Calu3 (cell line): ENCODE measurements around the gene KREMEN1. TPM values are rescaled to one million over a fixed set of nuclear protein-coding genes. Genes with fewer than 3 reads are reported as not detected.

Source experiments
- BruUV-seq: library from RNA; stranded (reverse); fragments of 400-500 nt; replicated peaks from 2 replicates; lab custom pipeline; 2021; lab: Mats Ljungman, UMichigan
- CTCF ChIA-PET: fragments of 300-600 bp; sonication (Branson Sonifier 250); formaldehyde crosslinking; loops from one replicate; lab custom pipeline; 2022; ENCODE audit warnings: antibody characterized with exemption; lab: Charles Lee
- DNase-seq: peaks from one replicate; pipeline ENCODE4 v3.0.0; 2022
- H3K27ac Mint-ChIP-seq: one replicate; pipeline ENCODE4 v1.8.0; 2022; ENCODE audit warnings: mixed read lengths; ENCODE audit not compliant: unreplicated experiment
- H3K27me3 Mint-ChIP-seq: one replicate; pipeline ENCODE4 v1.8.0; 2022; ENCODE audit warnings: mixed read lengths; ENCODE audit not compliant: unreplicated experiment
- H3K36me3 Mint-ChIP-seq: one replicate; pipeline ENCODE4 v1.8.0; 2022; ENCODE audit warnings: mild to moderate bottlenecking, moderate library complexity, mixed read lengths; ENCODE audit not compliant: insufficient read depth, unreplicated experiment
- H3K4me1 Mint-ChIP-seq: one replicate; pipeline ENCODE4 v1.8.0; 2022; ENCODE audit warnings: mild to moderate bottlenecking, low read depth, mixed read lengths; ENCODE audit not compliant: unreplicated experiment
- H3K4me3 Mint-ChIP-seq: one replicate; pipeline ENCODE4 v1.8.0; 2022; ENCODE audit warnings: mild to moderate bottlenecking, low read depth, moderate library complexity, mixed read lengths; ENCODE audit not compliant: unreplicated experiment
- H3K9me3 Mint-ChIP-seq: one replicate; pipeline ENCODE4 v1.8.0; 2022; ENCODE audit warnings: low read depth, mixed read lengths; ENCODE audit not compliant: unreplicated experiment
- intact Hi-C: fragments of 100-400 bp; cut with micrococcal nuclease; formaldehyde crosslinking; loops from one replicate; pipeline ENCODE4 v1.10.0; 2022; ENCODE audit not compliant: unreplicated experiment
- total RNA-seq: library from RNA; stranded (reverse); gene quantifications from 2 replicates; pipeline ENCODE4 v1.2.3, GENCODE V29; 2022
- TF ChIP-seq, protein P1 (sequence below): fragments of 200-600 bp; IDR thresholded peaks from one replicate; pipeline ENCODE4 v1.8.0; 2022; ENCODE audit warnings: antibody characterized with exemption; ENCODE audit not compliant: unreplicated experiment

Gene KREMEN1
- total RNA-seq, 1 experiment from 2014 or later, result 2.8 TPM

DNA sequence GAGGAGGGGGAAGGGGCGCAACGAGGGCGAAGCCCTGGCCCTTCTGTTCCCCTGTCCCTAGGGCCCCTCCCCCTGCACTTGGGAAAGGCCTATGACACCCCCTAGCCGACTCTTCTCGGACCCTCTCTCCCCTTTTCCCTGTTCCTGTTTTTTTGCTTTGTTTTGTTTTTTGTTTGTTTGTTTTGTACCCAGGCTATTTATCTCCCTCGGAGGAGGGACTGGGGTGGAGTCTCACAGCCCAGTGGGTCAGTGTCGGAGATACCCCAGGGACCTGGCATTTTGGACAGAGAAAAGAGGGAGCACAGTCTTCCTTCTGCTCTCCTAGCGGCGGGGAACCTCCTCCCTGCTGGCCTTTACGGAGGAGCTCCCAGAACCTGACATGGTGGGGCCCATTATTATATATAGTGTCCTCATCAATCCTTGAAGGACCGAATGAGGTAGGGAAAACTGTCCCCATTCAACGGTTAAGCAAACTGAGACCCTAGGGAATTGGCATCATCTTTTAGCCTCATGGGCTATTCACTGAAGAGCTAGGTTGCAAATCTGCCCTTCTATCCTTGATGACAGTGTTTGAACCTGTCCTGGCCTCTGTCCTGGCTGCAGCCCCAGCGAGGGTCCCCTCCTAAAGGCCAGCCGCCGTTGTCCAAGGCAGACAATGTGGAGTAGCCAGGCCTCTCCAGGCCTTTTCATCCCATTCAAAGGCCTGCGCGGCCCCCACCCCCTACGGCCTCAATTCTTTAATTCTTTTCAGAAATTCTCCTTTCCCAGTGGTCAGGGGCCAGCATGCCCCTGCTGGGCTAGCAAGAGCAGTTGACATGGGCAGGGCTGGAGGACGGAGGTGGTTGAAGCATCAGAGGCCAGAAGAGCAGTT lies 133.8 kb downstream of the KREMEN1 start:
- no peak for DNase-seq
- intact Hi-C loops, result no loop called here
- no peaks in the 10 kb centered on the region for H3K4me1 Mint-ChIP-seq
- H3K27me3 Mint-ChIP-seq, result peaks cover 80% of the 10 kb centered on the region
- no peaks in the 10 kb centered on the region for H3K9me3 Mint-ChIP-seq
- peaks cover 6% of the 10 kb centered on the region for H3K36me3 Mint-ChIP-seq
- CTCF ChIA-PET, result interaction anchor here (1.1 kb wide), 2 partner anchors 13 to 39 kb away, joined by 3 to 4 read pairs; no protein-coding TSS in a partner anchor
- peak overlapping the region; percentile 69 for H3K4me3 Mint-ChIP-seq
- no TSS peak for BruUV-seq
- TF ChIP-seq, protein P1, sequence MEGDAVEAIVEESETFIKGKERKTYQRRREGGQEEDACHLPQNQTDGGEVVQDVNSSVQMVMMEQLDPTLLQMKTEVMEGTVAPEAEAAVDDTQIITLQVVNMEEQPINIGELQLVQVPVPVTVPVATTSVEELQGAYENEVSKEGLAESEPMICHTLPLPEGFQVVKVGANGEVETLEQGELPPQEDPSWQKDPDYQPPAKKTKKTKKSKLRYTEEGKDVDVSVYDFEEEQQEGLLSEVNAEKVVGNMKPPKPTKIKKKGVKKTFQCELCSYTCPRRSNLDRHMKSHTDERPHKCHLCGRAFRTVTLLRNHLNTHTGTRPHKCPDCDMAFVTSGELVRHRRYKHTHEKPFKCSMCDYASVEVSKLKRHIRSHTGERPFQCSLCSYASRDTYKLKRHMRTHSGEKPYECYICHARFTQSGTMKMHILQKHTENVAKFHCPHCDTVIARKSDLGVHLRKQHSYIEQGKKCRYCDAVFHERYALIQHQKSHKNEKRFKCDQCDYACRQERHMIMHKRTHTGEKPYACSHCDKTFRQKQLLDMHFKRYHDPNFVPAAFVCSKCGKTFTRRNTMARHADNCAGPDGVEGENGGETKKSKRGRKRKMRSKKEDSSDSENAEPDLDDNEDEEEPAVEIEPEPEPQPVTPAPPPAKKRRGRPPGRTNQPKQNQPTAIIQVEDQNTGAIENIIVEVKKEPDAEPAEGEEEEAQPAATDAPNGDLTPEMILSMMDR, result no peak
- no peak overlapping the region for H3K27ac Mint-ChIP-seq

DNA sequence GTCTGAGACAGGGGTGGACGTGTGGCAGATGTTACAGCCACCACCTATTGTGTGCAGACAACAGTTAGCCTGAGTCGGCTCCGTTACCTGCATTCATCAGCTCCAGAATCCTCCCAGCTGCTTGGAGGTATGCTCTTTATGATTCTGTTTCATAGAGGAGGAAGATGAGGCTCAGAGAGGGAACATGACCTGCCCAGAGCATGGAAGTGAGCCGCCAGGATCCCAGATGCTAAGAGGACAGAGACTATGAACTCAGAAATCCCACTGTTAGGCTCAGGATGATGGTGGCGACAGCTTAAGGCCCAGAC lies 134.4 kb downstream of the KREMEN1 start:
- no peak for DNase-seq
- intact Hi-C loops, result no loop called here
- no TSS peak for BruUV-seq
- Mint-ChIP-seq H3K27ac (no peak overlapping the region), H3K27me3 (peaks cover 80% of the 10 kb centered on the region), H3K36me3 (peaks cover 6% of the 10 kb centered on the region), H3K4me1 (no peaks in the 10 kb centered on the region), H3K9me3 (no peaks in the 10 kb centered on the region), H3K4me3 (no peak overlapping the region)
- CTCF ChIA-PET, result no interaction called here
- TF ChIP-seq, protein P1, result no peak

GRCh38 chr22:29207562-29208501 lies 135.0 kb downstream of the KREMEN1 start:
- no peak for DNase-seq
- BruUV-seq, result no TSS peak
- CTCF ChIA-PET, result no interaction called here
- no peak overlapping the region for H3K27ac Mint-ChIP-seq
- TF ChIP-seq, protein P1, result no peak
- H3K4me1 Mint-ChIP-seq, result no peaks in the 10 kb centered on the region
- H3K9me3 Mint-ChIP-seq, result no peaks in the 10 kb centered on the region
- H3K36me3 Mint-ChIP-seq, result peaks cover 6% of the 10 kb centered on the region
- peaks cover 80% of the 10 kb centered on the region for H3K27me3 Mint-ChIP-seq
- intact Hi-C loops, result no loop called here
- H3K4me3 Mint-ChIP-seq, result no peak overlapping the region

- TF ChIP-seq, protein P1, result no peak
- BruUV-seq, result no TSS peak
- Mint-ChIP-seq H3K36me3 (peaks cover 6% of the 10 kb centered on the region), H3K4me1 (no peaks in the 10 kb centered on the region), H3K27me3 (peaks cover 87% of the 10 kb centered on the region), H3K4me3 (no peak overlapping the region), H3K27ac (no peak overlapping the region), H3K9me3 (no peaks in the 10 kb centered on the region)
- DNase-seq, result no peak
- CTCF ChIA-PET, result no interaction called here
- intact Hi-C loops, result no loop called here
Observed at GRCh38 chr22:29208502-29208862, 135.6 kb downstream of the KREMEN1 start.
